CMK (cell line): Measurements from ENCODE around the gene SGCD.

Source experiments
- DNase-seq: peaks from one replicate; pipeline ENCODE4 v3.0.0-alpha.2; 2010; ENCODE audit warnings: low read depth

Gene SGCD

DNA sequence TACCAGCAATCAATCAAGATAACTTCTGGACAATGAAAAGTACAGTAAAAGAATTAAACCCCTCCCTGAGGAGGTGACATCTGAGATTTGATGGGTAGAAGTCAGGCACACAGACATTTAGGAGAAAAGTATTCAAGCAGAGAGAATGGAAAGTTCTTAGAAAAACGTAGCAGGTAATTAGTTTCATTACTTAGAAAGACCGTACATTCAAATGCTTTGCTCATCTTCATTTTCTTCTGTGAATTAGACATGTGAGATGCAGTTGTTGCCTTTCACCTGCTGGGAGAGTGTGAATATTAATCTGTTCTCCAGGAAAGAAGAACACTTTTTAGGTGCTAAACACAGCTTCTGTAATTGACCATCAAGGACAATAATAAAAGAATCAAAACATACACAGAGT is 451.8 kb downstream of the SGCD start:
- DNase-seq, result no peak

DNA sequence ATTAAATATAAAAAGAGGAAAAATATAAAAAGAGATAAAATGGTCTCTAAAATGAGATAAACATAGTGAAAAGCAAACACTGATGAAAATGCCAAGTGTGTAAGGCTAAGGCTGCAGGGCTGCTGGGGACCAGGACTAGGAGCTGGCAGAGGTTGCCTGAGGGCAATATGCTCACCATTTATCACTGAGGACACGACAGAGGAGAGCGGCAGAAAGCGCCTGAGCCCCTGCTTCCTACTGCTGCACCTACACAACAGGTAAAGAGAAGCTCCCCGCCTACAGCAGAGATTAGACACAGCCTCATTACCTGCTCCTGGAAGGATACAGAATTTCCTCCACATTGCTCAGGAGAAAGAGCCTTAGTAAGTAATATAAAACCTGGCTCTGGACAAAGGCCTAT is 452.5 kb downstream of the SGCD start:
- DNase-seq, result no peak

DNA sequence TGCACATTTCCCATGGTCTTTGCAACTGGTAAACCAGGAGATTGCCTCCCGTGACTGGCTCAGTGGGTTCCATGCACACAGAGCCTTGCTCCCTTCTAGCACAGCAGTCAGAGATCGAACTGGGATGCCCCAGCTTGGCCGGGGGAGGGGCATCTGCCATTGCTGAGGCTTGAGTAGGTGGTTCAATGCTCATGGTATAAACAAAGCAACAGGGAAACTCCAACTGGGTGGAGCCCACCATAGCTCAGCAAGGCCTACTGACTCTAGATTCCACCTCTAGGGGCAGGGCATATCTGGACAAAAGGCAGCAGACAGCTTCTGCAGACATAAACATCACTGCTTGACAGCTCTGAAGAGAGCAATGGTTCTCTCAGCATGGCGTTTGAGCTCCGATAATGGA is 456.1 kb downstream of the SGCD start:
- DNase-seq, result no peak

DNA sequence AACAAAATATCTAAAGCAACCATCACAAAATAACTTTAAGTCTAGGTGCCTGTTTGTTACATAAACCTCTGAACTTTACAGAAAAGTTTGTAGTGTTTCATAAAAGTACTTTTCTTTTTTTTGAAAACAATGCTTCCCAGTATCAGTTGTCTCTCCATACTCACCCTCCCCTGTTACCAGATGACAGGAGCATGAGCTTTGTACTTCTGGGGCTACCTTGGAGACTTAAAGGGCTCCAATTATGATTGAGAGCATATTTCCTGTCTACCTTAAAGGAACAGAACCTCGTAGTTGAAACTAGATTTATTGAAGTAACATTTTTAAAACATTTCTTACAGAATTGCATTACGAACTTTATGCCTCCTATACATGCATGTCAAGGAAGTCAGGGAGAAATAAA is 467.7 kb downstream of the SGCD start:
- DNase-seq, result no peak

DNA sequence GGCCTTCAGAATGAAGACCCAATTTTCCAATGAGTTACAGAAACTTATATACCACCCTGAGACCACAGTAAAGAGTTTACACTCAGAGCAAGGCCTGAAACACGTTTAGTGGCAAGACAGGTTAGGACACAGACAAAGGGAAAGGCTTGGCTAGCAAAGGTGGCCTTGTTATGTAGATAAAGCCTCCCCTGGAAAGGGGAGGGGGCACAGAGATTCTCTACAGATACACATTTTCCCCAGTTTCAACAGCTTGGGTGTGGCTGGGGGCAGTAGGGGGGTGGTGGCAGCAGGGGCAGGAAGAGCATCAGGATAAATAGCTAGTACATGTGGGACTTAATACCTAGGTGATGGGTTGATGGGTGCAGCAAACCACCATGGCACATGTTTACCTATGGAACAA is 471.2 kb downstream of the SGCD start:
- no peak for DNase-seq

DNA sequence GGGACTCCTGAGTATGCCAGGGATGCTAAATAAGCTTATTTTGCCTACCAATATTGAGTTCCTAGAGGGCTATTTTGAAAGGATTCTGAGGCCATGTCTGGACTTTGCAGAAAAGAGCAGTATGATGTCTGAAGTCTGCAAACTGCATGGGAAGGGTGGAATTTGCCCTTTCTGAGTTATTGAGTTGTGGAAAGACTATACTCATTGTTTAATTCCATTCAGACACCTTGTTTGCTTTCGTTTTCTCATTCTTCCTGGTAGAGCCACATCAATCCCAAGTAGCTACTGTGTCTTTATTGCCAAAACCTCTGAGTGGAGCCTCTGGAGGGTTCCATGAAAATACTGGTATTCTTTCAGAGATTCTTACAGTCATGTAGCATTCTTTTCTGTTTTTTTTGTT is 472.2 kb downstream of the SGCD start:
- no peak for DNase-seq

DNA sequence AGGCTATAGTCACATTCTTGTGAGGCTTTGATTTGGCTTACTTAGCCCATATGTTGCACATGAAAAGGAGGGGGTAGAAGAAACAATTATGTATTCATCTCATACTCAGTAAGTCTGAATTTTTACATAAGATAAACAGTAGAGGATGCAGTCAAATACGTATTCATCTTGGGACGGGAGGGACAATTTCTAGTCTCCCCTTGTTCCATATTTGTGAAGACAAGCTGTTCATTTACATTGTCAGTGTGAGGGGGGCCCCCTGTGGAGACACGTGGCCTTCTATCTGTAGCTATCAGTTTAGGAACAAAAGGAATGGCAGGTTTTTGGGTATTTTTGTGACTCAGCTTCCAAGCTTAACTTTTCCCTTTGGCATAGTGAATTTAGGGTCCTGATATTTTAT is 474.0 kb downstream of the SGCD start:
- no peak for DNase-seq

DNA sequence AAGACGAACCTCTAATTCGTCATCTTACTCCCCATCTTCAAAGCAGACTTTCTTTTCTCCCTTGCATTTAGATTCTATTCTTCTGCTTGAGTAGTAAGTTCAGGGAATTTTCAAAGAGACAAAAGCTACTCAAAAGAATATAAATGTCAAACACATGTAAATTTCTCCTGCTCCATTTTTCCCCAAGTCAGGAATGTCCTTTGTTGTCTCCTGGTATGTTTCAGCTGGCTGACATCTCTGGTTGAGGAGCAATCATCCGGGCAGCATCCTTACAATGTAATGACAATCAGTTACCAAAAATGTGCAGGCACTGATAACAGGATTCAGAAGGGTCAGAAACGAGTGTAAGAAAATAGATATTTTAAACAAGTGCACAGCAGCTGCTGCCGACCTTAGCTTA is 475.5 kb downstream of the SGCD start:
- DNase-seq, result no peak

DNA sequence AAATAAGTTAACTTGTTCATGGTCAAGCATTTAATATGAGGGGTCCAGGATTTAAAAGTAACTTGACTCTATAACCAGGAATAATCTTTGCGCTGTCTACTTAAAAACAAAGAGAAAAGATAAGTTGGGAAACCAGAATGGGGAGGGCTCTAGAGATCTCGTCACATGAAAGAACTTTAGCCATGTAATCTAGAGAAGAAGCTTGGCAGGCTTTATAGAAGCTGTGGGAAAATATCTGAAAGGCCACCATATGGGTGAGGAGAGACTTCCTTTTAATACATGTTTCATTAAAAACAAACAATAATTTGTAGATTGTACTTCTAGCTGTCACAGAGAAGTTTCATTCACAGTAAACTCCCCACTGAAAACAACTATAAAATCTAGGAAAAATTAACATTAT is 476.4 kb downstream of the SGCD start:
- no peak for DNase-seq

DNA sequence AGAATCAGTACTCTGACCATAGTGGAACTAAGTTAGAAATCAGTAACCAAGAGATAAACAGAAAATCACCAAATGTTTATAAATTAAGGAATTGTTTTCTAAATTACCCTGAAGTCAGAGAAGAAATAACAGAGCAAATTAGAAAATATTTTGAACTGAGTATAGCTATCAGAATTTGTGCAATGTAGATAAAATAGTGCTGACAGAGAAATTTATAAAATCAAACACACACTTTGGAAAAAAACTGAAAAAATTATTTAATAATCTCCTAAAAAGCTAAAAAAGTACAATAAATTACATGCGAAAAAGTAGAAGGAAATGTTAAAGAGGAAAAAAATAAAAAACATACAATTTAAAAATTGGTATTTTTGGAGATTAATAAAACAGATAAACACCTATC is 486.0 kb downstream of the SGCD start:
- no peak for DNase-seq

DNA sequence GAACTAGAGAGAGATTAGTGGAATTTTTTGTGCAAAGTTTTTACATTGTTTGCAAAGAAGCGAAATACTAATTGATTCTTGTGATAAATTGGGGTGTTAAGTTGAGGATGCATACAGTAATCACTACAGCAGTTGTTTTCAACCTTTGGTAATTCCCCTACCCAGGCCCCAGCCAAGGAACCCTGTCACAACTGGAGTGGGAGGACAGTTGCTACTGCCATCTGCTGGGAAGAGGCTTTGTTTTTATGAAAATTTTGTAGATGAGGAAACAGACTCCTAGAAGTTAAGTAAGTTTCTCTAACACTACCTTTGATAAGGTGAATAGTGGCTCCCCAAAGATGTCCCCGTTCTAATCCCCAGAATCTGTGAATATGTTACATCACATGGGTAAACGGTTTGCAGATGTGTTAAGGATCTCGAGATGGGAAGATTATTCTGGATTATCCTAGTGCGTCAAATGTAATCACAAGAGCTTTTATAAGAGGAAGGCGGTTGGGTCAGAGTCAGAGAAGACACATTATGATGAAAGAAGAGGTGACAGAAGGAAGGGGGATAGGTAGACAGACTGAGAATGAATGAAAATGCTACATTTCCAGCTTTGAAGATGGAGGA is 489.1 kb downstream of the SGCD start:
- DNase-seq, result no peak
